ENCODE measurements around the gene SFXN5. TPM values are rescaled to one million over a fixed set of nuclear protein-coding genes. Genes with fewer than 3 reads are reported as not detected.

Gene SFXN5
- total RNA-seq, 1 experiment from 2014 or later = 13.8 TPM

- peak; percentile 32 for DNase-seq (ENCODE audit: low read depth)
Measured at GRCh38 chr2:72973566-72974435, 97.7 kb downstream of the SFXN5 start.

GRCh38 chr2:72973137-72973535 is 98.4 kb downstream of the SFXN5 start:
- no peak for DNase-seq (ENCODE audit: low read depth)
- in situ Hi-C loops (cut with HindIII; ENCODE audit: low pct_unique_long_range_greater_than_20kb, low sequenced_read_pairs) = no loop called here

More at GRCh38 chr2:72973566-72974435, 97.7 kb downstream of the SFXN5 start:
- in situ Hi-C loops (cut with HindIII; ENCODE audit: low pct_unique_long_range_greater_than_20kb, low sequenced_read_pairs) = no loop called here

- in situ Hi-C loops (cut with HindIII; ENCODE audit: low pct_unique_long_range_greater_than_20kb, low sequenced_read_pairs) = no loop called here
- no peak for DNase-seq (ENCODE audit: low read depth)
Measured at GRCh38 chr2:72972352-72973136, 99.0 kb downstream of the SFXN5 start.

GRCh38 chr2:72971036-72971435 is 100.5 kb downstream of the SFXN5 start:
- DNase-seq (ENCODE audit: low read depth) = no peak
- in situ Hi-C loops (cut with HindIII; ENCODE audit: low pct_unique_long_range_greater_than_20kb, low sequenced_read_pairs) = no loop called here

- DNase-seq (ENCODE audit: low read depth) = no peak
- in situ Hi-C loops (cut with HindIII; ENCODE audit: low pct_unique_long_range_greater_than_20kb, low sequenced_read_pairs) = no loop called here
Measured at GRCh38 chr2:72969706-72970105, 101.8 kb downstream of the SFXN5 start.

- DNase-seq (ENCODE audit: low read depth) = no peak
- in situ Hi-C loops (cut with HindIII; ENCODE audit: low pct_unique_long_range_greater_than_20kb, low sequenced_read_pairs) = no loop called here
Measured at GRCh38 chr2:72968286-72968685, 103.2 kb downstream of the SFXN5 start.

GRCh38 chr2:72965770-72966450 is 105.6 kb downstream of the SFXN5 start:
- in situ Hi-C loops (cut with HindIII; ENCODE audit: low pct_unique_long_range_greater_than_20kb, low sequenced_read_pairs) = no loop called here
- DNase-seq (ENCODE audit: low read depth) = peak; percentile 10

- in situ Hi-C loops (cut with HindIII; ENCODE audit: low pct_unique_long_range_greater_than_20kb, low sequenced_read_pairs) = no loop called here
- no peak for DNase-seq (ENCODE audit: low read depth)
Measured at GRCh38 chr2:72965016-72965415, 106.5 kb downstream of the SFXN5 start.

- in situ Hi-C loops (cut with HindIII; ENCODE audit: low pct_unique_long_range_greater_than_20kb, low sequenced_read_pairs) = no loop called here
- DNase-seq (ENCODE audit: low read depth) = no peak
Measured at GRCh38 chr2:72964146-72964525, 107.4 kb downstream of the SFXN5 start.

- no peak for DNase-seq (ENCODE audit: low read depth)
- in situ Hi-C loops (cut with HindIII; ENCODE audit: low pct_unique_long_range_greater_than_20kb, low sequenced_read_pairs) = no loop called here
Measured at GRCh38 chr2:72963423-72964145, 107.9 kb downstream of the SFXN5 start.

GRCh38 chr2:72962911-72963310 is 108.6 kb downstream of the SFXN5 start:
- DNase-seq (ENCODE audit: low read depth) = no peak
- in situ Hi-C loops (cut with HindIII; ENCODE audit: low pct_unique_long_range_greater_than_20kb, low sequenced_read_pairs) = no loop called here

GRCh38 chr2:72961853-72962468 is 109.6 kb downstream of the SFXN5 start:
- in situ Hi-C loops (cut with HindIII; ENCODE audit: low pct_unique_long_range_greater_than_20kb, low sequenced_read_pairs) = no loop called here
- no peak for DNase-seq (ENCODE audit: low read depth)

- in situ Hi-C loops (cut with HindIII; ENCODE audit: low pct_unique_long_range_greater_than_20kb, low sequenced_read_pairs) = no loop called here
- no peak for DNase-seq (ENCODE audit: low read depth)
Measured at GRCh38 chr2:72961036-72961720, 110.3 kb downstream of the SFXN5 start.

- in situ Hi-C loops (cut with HindIII; ENCODE audit: low pct_unique_long_range_greater_than_20kb, low sequenced_read_pairs) = no loop called here
- DNase-seq (ENCODE audit: low read depth) = no peak
Measured at GRCh38 chr2:72959995-72960981, 111.2 kb downstream of the SFXN5 start.

- in situ Hi-C loops (cut with HindIII; ENCODE audit: low pct_unique_long_range_greater_than_20kb, low sequenced_read_pairs) = no loop called here
- no peak for DNase-seq (ENCODE audit: low read depth)
Measured at GRCh38 chr2:72959554-72959953, 112.0 kb downstream of the SFXN5 start.

Data from Caki2 (cell line).